GM18870 (cell line): ENCODE data around the gene RASA3.

Source experiments
- ATAC-seq: cut with Tn5 transposase; IDR thresholded peaks from one replicate; pipeline ENCODE4 v1.9.1; 2021; ENCODE audit warnings: moderate library complexity; ENCODE audit not compliant: unreplicated experiment

RASA3 gene

DNA sequence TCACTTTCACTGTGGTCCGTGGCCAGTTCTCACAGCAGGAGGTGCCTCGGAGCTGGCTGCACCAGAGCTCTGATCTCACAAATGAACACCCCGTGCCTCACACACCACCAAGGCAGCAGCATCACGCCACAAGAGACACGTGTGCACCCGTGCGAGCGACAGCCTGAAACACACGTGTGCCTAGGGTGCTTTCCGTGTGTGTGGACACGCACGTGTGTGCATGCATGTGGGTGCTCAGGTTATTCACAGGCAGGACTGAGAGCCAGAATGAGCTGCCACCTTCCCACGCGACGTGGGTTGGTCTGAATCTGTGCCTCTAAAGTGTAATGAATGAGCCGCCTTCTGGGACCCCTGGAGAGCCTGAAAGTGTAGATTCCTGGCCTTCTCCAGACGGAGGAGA, 90.9 kb downstream of the RASA3 start:
- no peak for ATAC-seq

DNA sequence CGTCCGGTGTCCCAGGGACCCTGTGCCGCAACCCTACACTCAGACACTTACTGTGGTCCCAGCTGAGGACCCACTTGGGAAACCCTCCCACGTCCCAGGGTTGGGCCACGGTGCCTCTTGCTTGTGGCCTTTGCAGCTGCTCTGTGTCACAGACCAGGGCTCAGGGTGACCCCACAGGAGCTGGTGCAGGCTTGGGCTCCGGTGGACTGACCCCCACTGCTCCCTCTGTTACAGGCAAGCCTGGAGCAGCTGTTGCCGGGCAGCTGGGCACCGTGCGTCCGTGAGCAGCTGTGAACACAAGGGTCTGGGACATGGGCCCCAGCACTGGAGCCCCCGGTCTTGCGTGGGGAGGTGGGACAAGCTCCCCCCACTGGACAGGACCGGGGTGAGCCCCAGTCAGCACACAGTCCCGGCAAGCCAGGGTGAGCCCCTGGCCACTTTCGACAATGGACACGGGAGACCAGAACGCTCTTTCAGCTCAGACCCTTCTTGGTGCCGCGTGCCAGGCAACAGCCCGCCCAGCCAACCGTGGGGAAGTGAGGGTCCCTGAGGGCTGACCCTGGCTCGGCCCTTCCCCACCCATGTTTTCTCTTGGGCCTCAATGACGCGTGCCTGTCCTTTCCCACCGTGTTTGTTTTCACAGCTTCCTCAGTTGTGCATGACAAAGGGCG, 92.8 kb downstream of the RASA3 start:
- ATAC-seq = no peak

DNA sequence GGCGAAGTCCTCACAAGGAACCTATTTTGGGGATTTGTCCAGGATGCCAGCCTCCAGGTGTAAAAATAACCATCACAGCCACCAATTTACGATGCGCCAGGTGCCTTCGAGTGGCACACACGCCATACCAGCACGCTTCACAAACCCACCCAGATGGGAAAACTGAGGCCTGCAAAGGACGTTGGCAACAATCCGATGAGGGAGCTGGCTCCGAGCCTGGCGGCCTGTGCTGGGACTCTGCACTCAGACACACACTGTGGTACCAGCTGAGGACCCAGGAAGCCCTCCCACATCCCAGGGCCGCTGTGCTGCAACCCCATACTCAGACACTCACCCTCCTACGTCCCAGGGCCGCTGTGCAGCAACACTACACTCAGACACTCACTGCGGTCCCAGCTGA, 93.5 kb downstream of the RASA3 start:
- ATAC-seq = no peak

DNA sequence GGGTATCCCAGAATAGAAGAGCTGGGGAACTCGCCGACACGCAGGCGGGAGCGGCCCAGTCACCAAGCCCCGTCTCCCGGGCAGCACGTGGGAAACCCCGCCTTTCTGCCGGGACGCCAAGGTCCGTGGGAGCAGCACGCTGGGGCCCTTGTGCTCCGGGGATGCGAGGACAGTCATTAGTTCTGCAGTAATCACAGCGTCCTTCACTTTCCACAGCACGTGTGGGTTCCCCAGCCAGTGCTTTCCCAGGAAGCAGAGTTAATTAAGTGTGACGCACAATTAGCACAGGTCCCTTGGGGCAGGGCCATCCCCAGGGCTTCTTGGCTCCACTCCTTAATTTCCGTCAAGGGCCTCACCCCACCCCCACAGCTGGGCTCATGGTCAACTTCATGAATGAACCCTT, 94.2 kb downstream of the RASA3 start:
- no peak for ATAC-seq

DNA sequence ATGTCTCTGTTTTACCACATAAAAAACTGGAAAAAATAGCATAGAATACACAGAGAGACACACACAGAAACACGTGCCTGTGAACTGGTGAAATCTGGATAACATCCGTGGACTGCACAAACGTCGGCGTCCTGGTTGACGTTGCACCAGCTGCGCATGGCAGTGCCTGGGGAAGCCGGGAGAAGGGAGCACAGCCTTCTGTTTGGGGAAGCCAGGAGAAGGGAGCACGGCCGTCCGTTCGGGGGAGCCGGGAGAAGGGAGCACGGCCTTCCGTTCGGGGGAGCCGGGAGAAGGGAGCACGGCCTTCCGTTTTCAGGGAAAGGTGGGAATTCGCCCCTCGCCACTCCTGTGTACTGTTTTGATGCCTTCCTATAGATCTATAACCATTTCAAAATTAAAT, 94.7 kb downstream of the RASA3 start:
- no peak for ATAC-seq

DNA sequence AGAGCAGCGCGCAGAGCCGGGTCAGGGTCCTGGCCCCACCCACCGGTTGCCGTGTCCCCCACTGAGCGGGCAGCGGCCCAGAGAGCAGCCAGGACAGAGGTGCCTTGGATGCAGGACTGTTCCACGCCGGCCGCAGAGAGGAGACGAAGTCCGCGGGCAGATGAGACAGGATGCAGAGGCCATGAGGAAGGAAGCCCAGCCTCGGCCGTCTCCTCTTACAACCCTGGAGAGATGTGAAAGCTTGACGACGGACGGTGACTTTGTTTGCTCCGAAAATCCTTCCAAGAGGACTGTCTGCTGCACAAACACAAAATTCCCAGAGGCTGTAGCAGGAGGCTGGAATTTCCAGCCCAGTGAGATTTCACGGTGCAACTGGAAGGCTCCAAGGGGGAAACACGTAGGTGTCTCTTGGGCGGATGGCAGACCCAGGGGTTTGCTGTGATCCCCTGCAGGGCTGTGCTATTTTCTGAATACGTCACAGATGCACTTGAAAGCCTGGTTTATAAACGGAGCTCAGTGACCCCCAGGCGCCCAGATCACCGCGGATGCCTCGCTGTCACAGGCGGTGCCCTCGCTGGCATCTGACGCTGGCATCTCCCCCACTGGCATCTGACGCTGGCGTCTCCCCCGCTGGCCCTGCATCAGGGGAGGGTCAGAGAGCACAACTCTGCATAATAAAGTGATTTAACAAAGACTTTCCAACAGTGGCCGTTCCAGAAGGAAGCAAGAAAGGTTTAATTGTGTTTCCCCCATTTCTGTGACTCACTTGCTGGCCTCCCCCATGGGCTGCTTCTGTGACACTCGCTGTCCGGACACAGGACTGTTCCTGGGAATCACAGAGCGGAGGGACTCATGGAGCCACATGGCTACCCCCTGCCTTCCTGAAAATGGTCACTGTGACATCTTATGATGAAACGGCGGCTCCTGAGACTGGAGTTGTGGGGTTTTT, 96.6 kb downstream of the RASA3 start:
- ATAC-seq = no peak

DNA sequence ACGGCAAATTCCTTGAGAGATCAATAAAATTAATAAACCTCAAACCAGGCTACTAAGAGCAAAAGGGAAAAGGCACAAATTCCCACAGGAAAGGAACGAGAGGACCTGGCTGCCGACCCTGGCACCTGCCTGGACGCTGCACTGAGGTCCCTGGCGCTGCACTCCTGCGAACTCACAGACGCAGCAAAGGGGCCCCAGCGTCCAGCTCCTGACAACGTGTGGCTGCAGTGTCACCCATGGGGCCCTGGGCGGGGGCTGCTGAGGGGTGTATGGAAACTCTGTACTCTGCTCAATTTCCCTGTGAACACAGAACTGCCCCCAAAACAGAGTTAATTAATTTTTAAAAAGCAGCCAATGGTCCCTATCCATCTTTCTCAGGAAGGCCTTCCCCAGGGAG, 97.2 kb downstream of the RASA3 start:
- no peak for ATAC-seq

DNA sequence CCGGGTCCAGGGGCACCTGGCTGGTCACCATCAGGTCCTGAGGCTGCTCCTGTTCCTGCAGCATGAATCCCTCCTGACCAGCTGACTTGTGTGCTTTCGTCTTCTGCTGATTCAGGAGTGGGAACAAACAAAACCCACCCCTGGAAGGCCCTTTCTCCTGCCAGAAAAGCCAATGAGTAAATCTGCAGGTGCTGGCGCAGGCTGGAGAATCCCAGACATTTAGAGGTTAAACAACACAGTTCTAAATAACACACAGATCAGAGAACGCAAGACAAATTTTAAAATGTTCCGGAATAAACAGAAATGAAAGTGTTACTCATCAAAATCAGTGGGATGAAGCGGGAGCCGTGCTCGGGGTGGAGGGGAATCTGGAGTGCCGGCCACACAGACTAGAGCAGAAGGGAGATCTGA, 97.9 kb downstream of the RASA3 start:
- ATAC-seq = no peak

DNA sequence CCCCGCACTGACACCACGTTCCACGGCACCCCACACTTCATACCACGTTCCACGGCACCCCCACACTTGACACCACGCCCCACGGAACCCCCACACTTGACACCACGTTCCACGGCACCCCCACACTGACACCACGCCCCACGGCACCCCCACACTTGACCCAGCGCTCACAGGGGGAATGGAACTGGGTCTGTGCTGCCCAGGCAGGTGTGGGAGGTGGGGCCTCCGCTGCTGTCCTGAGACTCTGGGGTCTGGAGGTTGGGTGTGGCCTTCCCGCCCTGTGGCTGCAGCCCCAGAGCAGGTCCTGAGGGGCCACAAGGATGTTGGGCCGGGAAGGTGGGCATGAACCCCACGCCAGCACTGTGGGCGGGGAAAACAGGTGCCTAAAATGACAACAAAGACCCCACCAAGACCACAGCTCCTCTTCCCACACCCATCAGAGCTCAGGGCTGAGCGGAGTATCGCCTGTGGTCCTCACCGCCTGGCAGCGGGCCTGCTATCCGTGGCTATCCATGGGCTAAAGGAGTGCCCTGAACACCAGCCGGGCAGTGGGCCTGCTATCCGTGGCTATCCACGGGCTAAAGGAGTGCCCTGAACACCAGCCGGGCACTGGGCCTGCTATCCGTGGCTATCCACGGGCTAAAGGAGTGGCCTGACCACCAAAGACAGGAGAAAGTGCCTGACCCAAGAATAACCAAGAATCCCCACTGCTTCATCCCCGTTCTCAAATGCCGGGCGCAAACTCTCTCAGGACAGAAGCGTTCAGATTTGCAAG, 98.7 kb downstream of the RASA3 start:
- ATAC-seq = no peak

DNA sequence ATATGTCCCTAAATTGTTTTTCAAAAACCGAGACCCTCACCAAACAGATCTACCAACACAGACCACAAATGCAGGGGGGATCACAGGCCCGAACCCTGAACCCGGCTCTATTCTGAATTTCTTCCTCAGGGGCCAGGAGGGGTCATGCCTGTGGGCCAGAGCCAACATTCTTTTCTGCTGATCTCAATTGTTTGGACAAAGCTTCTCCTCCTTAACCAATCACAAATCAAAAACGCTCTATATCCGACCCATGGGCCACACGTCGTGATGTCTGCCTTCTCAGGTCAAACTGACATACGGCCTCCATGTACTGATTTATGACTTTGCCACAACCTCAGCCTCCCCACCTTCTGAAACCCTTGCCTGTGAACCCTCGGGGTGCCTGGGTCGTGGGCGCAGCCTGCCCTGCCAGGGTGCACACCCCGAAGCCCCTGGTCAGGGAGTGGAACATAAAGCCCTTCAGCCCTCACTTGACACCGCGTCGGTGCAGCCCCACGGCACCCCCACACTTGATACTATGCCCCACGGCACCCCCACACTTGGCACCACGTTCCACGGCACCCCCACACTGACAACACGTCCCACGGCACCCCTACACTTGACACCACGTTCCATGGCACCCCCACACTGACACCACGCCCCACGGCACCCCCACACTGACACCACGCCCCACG, 100.2 kb downstream of the RASA3 start:
- ATAC-seq = no peak

DNA sequence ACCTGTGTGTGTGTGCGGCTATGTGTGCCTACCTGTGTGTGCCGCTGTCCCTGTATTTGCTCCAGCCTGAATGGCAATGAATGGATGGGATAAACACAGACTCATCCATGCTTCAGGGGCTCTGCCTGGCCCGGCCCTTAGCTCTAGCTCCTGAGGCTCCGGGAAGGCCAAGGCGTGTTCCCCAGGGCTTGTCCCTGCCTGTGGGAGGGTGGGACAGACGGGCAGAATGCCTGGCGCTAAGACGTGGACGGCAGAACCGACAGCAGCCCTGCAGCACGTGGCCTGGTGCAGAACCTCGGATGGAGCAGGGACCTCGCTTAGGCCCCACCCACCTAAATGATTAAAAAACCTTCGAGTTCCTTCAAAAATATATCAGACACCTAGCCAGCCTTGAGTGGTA, 100.8 kb downstream of the RASA3 start:
- ATAC-seq = no peak

DNA sequence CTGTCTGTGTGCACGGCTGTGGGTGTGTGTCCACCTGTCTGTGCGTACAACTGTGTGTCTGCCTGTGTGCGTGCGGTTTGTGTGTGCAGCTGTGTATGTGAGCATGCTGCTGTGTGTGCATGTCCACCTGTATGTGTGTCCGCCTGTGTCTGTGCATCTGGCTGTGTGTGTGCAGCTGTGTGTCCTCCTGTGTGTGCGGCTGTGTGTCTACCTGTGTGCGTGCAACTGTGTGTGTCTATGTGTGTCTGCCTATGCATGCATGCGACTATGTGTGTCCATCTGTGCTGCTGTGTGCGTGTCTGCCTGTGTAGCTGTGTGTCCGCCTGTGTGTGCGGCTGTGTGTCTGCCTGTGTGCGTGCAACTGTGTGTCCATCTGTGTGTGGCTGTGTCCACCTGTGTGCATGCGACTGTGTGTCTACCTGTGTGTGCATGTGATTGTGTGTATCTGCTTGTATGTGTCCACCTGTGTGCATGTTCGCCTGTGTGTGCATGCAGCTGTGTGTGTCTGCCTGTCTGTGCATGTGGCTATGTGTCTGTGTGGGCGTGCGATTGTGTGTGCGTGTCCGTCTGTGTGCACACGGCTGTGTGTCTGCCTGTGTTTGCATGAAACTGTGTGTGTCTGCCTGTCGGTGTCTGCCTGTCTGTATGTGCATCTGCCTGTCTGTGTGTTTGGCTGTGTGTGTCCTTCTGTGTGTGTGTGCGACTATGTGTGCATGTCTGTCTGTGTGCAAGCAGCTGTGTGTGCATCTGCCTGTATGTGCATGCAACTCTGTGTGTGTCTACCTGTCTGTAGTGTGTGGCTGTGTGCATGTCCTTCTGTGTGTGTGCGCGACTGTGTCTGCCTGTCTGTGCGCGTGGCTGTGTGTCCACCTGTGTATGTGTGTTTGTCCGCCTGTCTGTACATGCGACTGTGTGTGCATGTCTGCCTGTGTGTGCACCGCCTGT, 101.5 kb downstream of the RASA3 start:
- ATAC-seq = no peak

DNA sequence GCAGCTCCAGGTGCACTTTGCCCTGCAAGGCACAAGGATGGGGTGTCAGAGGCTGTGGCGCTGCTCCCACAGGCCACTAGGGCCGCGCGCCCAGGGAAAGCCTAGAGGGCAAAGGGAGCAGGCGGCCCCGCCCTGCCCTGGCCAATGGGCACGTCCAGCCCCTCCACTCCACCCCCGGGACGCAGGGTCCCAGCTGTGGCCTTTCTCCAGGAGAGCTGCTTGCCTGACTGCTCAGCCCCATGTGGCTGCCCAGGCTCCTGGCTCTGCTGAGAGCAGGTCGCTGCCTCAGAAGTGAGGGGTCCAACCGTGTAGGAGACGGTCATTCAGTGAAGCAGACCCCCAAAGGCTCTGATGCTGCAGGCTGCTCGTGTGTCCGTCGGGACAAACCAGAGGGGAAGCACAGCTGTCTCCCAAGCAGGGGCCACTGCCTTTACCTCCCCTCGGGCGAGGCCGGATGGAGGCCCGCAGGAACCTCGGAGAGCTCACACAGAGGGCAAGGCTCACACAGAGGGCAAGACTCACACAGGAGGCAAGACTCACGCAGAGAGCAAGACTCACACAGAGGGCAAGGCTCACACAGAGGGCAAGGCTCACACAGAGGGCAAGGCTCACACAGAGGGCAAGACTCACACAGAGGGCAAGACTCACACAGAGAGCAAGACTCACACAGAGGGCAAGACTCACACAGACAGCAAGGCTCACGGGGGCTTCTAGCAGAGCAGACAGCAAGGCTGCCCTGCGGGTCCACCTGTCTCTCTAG, 102.4 kb downstream of the RASA3 start:
- no peak for ATAC-seq

DNA sequence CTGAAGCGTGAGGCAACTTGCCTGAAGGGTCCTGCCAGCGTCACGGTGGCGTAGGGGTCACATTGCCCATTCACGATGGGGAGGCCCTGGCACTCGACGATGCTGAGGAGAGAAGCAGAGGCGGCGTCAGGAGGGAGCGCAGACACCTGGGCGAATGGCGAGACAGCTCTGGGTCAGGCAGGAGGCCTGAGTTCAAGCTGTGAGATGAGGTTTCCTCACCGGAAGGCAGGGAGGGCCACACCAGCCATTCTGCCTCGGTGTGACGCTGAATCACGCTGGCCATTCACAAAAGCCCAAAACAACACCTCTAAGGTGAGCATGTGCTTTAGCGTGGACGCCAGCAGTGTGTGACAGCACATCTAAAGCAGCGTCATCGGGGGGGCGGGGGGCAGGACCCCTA, 104.6 kb downstream of the RASA3 start:
- ATAC-seq = no peak

DNA sequence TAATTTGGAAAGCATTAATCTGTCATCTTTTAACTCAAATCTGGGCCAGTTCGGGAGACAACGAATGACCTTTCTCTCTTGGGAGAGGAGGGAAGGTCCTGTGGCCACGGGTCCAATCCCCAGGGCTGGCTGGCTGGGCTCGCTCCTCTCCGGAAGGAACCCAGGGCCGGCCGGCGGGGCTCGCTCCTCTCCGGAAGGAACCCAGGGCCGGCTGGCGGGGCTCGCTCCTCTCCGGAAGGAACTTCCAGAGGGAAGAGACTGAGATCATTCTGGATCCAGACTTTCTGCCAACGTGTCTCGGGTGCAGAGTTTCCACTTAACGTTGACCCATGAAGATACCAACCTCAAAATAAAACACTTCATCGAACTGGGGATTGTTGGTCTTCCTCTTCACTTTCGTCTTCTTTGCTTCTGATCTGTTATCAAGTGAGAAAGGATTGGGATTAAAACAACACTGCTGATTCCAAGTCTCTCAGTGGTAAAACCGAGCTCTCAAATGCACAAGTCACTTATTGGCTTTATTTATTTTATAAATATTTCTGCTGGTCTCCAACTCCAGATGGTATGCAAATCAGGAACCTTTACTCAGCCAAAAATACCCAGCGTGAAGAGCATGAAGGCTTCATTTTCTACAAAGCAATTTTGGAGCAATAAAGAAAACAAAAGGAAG, 105.2 kb downstream of the RASA3 start:
- ATAC-seq = no peak

DNA sequence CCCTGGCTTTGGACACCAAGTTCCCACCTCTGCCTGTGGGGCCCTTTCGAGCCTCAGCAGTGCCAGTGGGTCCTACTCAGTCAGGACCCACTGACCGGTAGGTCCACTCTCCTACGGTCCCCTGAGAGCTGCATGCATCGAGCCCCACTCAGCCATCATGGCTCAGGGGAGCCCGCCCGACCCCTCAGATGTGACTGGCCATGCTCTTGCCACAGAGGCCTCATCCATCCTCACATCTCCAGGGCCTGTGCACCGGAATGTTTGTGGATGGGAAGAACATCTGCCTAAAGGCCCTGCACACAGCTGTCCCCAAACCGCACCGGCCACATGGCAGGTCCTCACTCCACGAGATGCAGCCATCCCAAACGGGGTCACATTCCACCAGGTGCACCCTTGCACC, 105.9 kb downstream of the RASA3 start:
- ATAC-seq = no peak

DNA sequence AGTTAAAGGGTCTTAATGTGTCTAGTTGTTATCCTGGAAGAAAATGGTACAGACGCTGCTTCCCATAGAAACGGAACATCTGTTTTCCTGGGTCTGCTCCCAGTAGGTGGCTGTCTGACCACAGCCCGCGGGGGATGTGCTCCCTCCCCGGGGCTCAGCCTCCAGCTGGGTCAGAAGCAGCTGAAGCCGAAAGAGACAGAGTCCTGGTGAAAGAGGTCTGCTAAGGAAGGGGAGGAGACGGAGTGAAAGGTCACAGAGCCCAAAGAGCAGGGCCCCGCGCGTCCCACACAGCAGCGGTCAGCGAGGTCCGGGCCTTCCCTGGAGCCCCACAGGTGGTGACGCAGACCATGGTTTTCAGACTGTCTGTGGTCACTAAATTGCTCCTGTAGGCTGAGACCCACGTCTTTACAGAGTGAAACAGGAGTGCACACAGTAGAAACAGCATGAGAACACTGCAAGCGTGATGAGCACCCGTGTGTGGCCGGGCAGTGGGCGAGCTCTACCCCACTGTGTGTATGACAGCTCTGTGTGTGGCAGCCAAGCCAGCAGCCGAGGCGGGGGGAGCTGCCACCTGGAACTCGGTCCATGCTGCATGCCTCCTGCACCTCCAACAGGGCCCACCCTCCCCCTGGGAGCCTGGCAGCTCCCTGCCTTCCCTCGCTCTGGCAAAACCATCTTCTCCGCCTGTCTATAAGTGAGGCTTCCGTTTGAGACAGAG, 106.5 kb downstream of the RASA3 start:
- no peak for ATAC-seq

DNA sequence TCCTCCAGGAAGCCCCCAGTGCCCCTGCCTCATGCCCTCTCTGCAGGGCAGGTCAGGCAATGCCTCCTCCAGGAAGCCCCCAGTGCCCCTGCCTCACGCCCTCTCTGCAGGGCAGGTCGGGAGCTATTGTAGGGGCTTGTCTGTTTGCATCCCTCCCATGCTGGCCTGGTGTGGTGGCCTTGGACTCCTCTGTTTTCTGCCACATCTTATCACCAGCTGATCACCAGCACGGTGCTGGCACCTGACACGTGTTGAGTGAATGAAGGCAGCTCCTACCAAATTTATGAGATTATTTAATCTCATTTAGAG, 107.1 kb downstream of the RASA3 start:
- no peak for ATAC-seq
